CD14-positive monocyte (primary cell): ENCODE results near the gene RNF123. TPM values are rescaled to one million over a fixed set of nuclear protein-coding genes. Genes with fewer than 3 reads are reported as not detected.
A peak's percentile ranks its signal among the peaks of the same experiment; 100 is the strongest.

Experiments
- DNase-seq, 3 donors: peaks; one replicate each; pipeline ENCODE4 v3.0.0-alpha.2; 2011 to 2022
- H2AFZ ChIP-seq: 2 replicates; pipeline ENCODE4 v1.6.0; 2012; ENCODE audit warnings: mild to moderate bottlenecking, low read depth, low read length, inconsistent platforms; ENCODE audit not compliant: insufficient read depth, poor library complexity, severe bottlenecking
- H3K27ac ChIP-seq, 2 donors: 1 replicate in 1 of 2; 2 replicates in 1 of 2; pipeline ENCODE4 v1.5.1; 2012 to 2013; ENCODE audit warnings: low read length in 2 of 2, control low read depth in 1 of 2, inconsistent platforms in 1 of 2, low read depth in 1 of 2, mild to moderate bottlenecking in 1 of 2
- H3K27me3 ChIP-seq, 2 donors: one replicate each; pipeline versions ENCODE4 v1.6.0 to v1.6.1; 2011 to 2013; ENCODE audit warnings: low read length in 2 of 2; ENCODE audit not compliant: control insufficient read depth in 2 of 2, insufficient read depth in 2 of 2
- H3K36me3 ChIP-seq, 2 donors: replicated peaks in 1 of 2; 1 replicate in 1 of 2; 2 replicates in 1 of 2; pipeline versions ENCODE4 v1.5.1 to v1.6.1; 2012 to 2013; ENCODE audit warnings: low read length in 2 of 2, control low read depth in 1 of 2, inconsistent platforms in 1 of 2, mild to moderate bottlenecking in 1 of 2; ENCODE audit not compliant: insufficient read depth in 2 of 2, control insufficient read depth in 1 of 2
- H3K4me1 ChIP-seq, 2 donors: 1 replicate in 1 of 2; 2 replicates in 1 of 2; pipeline versions ENCODE4 v1.5.1 to v1.6.1; 2012 to 2013; ENCODE audit warnings: low read length in 2 of 2, control low read depth in 1 of 2, inconsistent platforms in 1 of 2, mild to moderate bottlenecking in 1 of 2, moderate library complexity in 1 of 2; ENCODE audit not compliant: insufficient read depth in 2 of 2, control insufficient read depth in 1 of 2
- H3K4me2 ChIP-seq: replicated peaks from 2 replicates; pipeline ENCODE3; 2012; ENCODE audit warnings: low read length, moderate library complexity, mild to moderate bottlenecking; ENCODE audit not compliant: poor library complexity, severe bottlenecking; ENCODE audit errors: extremely low read depth
- H3K4me3 ChIP-seq, 3 experiments: fragments of 200-600 bp in 1 of 3; sonication (generic) in 1 of 3; replicated peaks in 1 of 3; 1 replicate in 2 of 3; 2 replicates in 1 of 3; pipeline ENCODE4 v1.5.1; 2011 to 2013; ENCODE audit warnings: low read length in 3 of 3, mild to moderate bottlenecking in 3 of 3, control low read depth in 2 of 3, low read depth in 2 of 3, inconsistent platforms in 1 of 3, moderate library complexity in 1 of 3
- H3K79me2 ChIP-seq: 2 replicates; pipeline ENCODE4 v1.6.0; 2012; ENCODE audit warnings: mild to moderate bottlenecking, control low read depth, inconsistent platforms, low read length, moderate library complexity; ENCODE audit not compliant: insufficient read depth
- H3K9ac ChIP-seq: 2 replicates; pipeline ENCODE4 v1.6.0; 2017; ENCODE audit warnings: low read length, mild to moderate bottlenecking; ENCODE audit not compliant: insufficient read depth, poor library complexity, severe bottlenecking
- H3K9me3 ChIP-seq, 2 donors: replicated peaks in 1 of 2; 1 replicate in 1 of 2; 2 replicates in 1 of 2; pipeline versions ENCODE4 v1.5.1 to v1.6.1; 2012 to 2013; ENCODE audit warnings: low read length in 2 of 2, control low read depth in 1 of 2; ENCODE audit not compliant: control insufficient read depth in 1 of 2, insufficient read depth in 1 of 2
- H4K20me1 ChIP-seq: 2 replicates; pipeline ENCODE4 v1.6.0; 2012; ENCODE audit warnings: mild to moderate bottlenecking, low read length, control low read depth, moderate library complexity; ENCODE audit not compliant: insufficient read depth
- H3K27ac Mint-ChIP-seq, 7 donors: one replicate each; pipeline ENCODE4 v1.8.0; 2020; ENCODE audit warnings: mild to moderate bottlenecking in 7 of 7, mixed read lengths in 7 of 7, moderate library complexity in 6 of 7, inconsistent platforms in 2 of 7
- H3K27me3 Mint-ChIP-seq, 3 donors: one replicate each; pipeline ENCODE4 v1.8.0; 2021 to 2022; ENCODE audit warnings: low read depth in 3 of 3, mild to moderate bottlenecking in 3 of 3, mixed read lengths in 3 of 3, moderate library complexity in 3 of 3, inconsistent platforms in 1 of 3
- H3K36me3 Mint-ChIP-seq, 2 donors: one replicate each; pipeline ENCODE4 v1.8.0; 2020; ENCODE audit warnings: mixed read lengths in 2 of 2, inconsistent platforms in 1 of 2, mild to moderate bottlenecking in 1 of 2
- H3K4me1 Mint-ChIP-seq: one replicate; pipeline ENCODE4 v1.8.0; 2020; ENCODE audit warnings: mild to moderate bottlenecking, mixed read lengths
- H3K4me3 Mint-ChIP-seq, 2 donors: one replicate each; pipeline ENCODE4 v1.8.0; 2020; ENCODE audit warnings: mild to moderate bottlenecking in 2 of 2, mixed read lengths in 2 of 2, moderate library complexity in 1 of 2
- H3K9me3 Mint-ChIP-seq, 7 donors: one replicate each; pipeline ENCODE4 v1.8.0; 2020 to 2022; ENCODE audit warnings: mixed read lengths in 7 of 7, mild to moderate bottlenecking in 6 of 7, moderate library complexity in 6 of 7, inconsistent platforms in 2 of 7
- CTCF ChIP-seq: fragments of 200-600 bp; IDR thresholded peaks from one replicate; pipeline ENCODE4 v1.8.0; 2022; ENCODE audit warnings: antibody characterized with exemption, mild to moderate bottlenecking
- WGBS: methylation state at CpG from one replicate; pipeline ENCODE4 v1.1.5; 2013; ENCODE audit warnings: missing lambda C conversion rate; ENCODE audit not compliant: insufficient coverage; 5-methylcytosine and 5-hydroxymethylcytosine counted together
- intact Hi-C, 2 donors: fragments of 100-400 bp; cut with micrococcal nuclease; formaldehyde crosslinking; loops; one replicate each; pipeline versions ENCODE4 v1.15.0 to v1.15.1; 2023
- polyA plus RNA-seq, 3 donors: library from polyadenylated mRNA; depleted of rRNA in 1 of 3; unstranded in 2 of 3; stranded (reverse) in 1 of 3; fragments of 300-500 nt in 2 of 3; fragments of >200 nt in 1 of 3; fragmentation: Illumina TruSeq in 2 of 3; gene quantifications; 1 replicate in 2 of 3; 2 replicates in 1 of 3; pipeline ENCODE4 v1.2.3, GENCODE V29; 2012 to 2021

The RNF123 gene
- polyA plus RNA-seq, 3 donors: 11.1 to 46.2 (median 15.7) TPM

- Mint-ChIP-seq H3K27me3 (peaks cover 7 to 11% (median 9%) of the 10 kb centered on the region in 3 donors), H3K9me3 (peaks cover 0 to 5% (median 0%) of the 10 kb centered on the region in 7 donors), H3K36me3 (peaks cover 28 to 31% of the 10 kb centered on the region in 2 donors), H3K4me1 (peaks cover 29% of the 10 kb centered on the region), H3K4me3 (no peak overlapping the region), H3K27ac (peak overlapping the region in 2 of 7 donors; percentile 20 to 36)
- no peak for TF ChIP-seq CTCF
- Histone ChIP-seq H3K4me1 (peaks cover 19 to 28% of the 10 kb centered on the region in 2 donors), H3K4me2 (no peak overlapping the region), H3K9ac (no peak overlapping the region), H4K20me1 (peaks cover 20% of the 10 kb centered on the region), H2AFZ (no peak overlapping the region), H3K27ac (no peak overlapping the region), H3K9me3 (no peaks in the 10 kb centered on the region), H3K36me3 (peaks cover under 1 to 19% of the 10 kb centered on the region in 2 donors), H3K4me3 (no peak overlapping the region), H3K27me3 (peaks cover 0 to 7% of the 10 kb centered on the region in 2 donors), H3K79me2 (peaks cover 5% of the 10 kb centered on the region)
- WGBS: 93% methylated on average over 3 of the region's 7 CpGs
- intact Hi-C loops: loop anchor here in 1 of 2 donors (10.0 kb wide), 1 partner anchor 229 kb away; the partner anchor contains the start of gene RBM6
- DNase-seq: peak in 1 of 3 donors; percentile 2
These were observed 26.8 kb downstream of the RNF123 start for GRCh38 chr3:49716169-49716568.

DNA sequence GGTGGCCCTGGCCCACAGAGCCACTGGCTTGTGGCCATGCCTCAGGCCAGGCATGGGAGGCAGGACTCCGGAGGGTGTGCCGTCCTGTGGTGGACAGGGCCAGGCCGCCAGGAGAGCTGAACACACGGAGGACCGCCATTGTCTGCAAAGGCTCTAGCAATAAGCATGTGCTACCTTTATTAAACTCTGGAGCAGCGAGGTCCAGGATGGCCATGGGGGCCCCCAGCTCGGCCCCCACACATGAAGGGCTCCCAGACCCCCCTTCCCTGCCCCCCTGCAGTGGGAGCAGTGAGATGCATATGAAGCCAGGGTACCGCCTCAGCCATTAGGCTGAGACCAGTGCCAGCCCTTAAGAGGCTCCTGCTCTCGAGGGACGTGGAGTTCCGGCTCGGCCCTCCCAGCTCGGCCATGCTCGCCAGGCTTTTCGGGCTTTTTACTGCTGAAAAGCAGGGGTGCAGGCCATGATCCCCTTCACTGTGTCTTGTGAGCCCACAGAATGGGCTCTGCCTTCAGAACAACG lies 27.4 kb downstream of the RNF123 start:
- Mint-ChIP-seq H3K9me3 (peaks cover 0 to 5% (median 0%) of the 10 kb centered on the region in 7 donors), H3K4me3 (no peak overlapping the region), H3K27me3 (peaks cover 7 to 9% (median 7%) of the 10 kb centered on the region in 3 donors), H3K27ac (no peak overlapping the region), H3K4me1 (peaks cover 28% of the 10 kb centered on the region), H3K36me3 (peaks cover 30 to 32% of the 10 kb centered on the region in 2 donors)
- WGBS: 99% methylated on average over 15 of the region's 16 CpGs
- peaks cover 0 to 7% of the 10 kb centered on the region in 2 donors for H3K27me3 ChIP-seq
- H3K79me2 ChIP-seq: peaks cover 5% of the 10 kb centered on the region
- no peak overlapping the region for H2AFZ ChIP-seq
- no peak for TF ChIP-seq CTCF
- peaks cover 20% of the 10 kb centered on the region for H4K20me1 ChIP-seq
- peaks cover 6 to 24% of the 10 kb centered on the region in 2 donors for H3K36me3 ChIP-seq
- H3K9me3 ChIP-seq: no peaks in the 10 kb centered on the region
- no peak overlapping the region for H3K4me2 ChIP-seq
- intact Hi-C loops: loop anchor here in 1 of 2 donors (10.0 kb wide), 1 partner anchor 228 kb away; the partner anchor contains the start of gene RBM6
- H3K27ac ChIP-seq: no peak overlapping the region
- H3K4me3 ChIP-seq: no peak overlapping the region
- H3K9ac ChIP-seq: no peak overlapping the region
- peaks cover 19 to 28% of the 10 kb centered on the region in 2 donors for H3K4me1 ChIP-seq
- DNase-seq: peak in 1 of 3 donors; percentile 2
